ENCODE results near the gene SGCA.

Gene SGCA

GRCh38 chr17:50136096-50136687, 29.6 kb upstream of the SGCA start:
- Histone ChIP-seq H2AFZ (ENCODE audit: low read depth, low read length) (no peak overlapping the region), H3K36me3 (ENCODE audit: insufficient read depth, low read length) (peaks cover 67% of the 10 kb centered on the region), H3K27ac (ENCODE audit: low read length) (no peak overlapping the region), H3K4me1 (ENCODE audit: insufficient read depth, low read length) (peaks cover 13% of the 10 kb centered on the region), H4K20me1 (ENCODE audit: insufficient read depth, low read length) (peaks cover 41% of the 10 kb centered on the region), H3K79me2 (ENCODE audit: insufficient read depth, low read length) (no peaks in the 10 kb centered on the region), H3K4me3 (ENCODE audit: low read depth in 1 of 2, low read length in 2 of 2) (no peak overlapping the region), H3K27me3 (ENCODE audit: insufficient read depth, low read length, poor library complexity) (no peaks in the 10 kb centered on the region), H3K4me2 (ENCODE audit: insufficient read depth, low read length) (no peak overlapping the region), H3K9me3 (ENCODE audit: insufficient read depth, low read length, severe bottlenecking) (no peaks in the 10 kb centered on the region), H3K9ac (ENCODE audit: low read depth, low read length) (no peak overlapping the region)
- ATAC-seq (ENCODE audit: insufficient read depth, low read depth) = no peak
- DNase-seq = no peak
- no peak for TF ChIP-seq CTCF (IDR thresholded peaks at IDR 0.05; ENCODE audit: borderline replicate concordance, extremely low read depth, low read length, poor library complexity, severe bottlenecking)
- no peak for TF ChIP-seq EZH2 (IDR thresholded peaks at IDR 0.05; ENCODE audit: borderline replicate concordance, low read depth, low read length, severe bottlenecking)

GRCh38 chr17:50137042-50137441, 28.8 kb upstream of the SGCA start:
- Histone ChIP-seq H3K9ac (ENCODE audit: low read depth, low read length) (no peak overlapping the region), H3K79me2 (ENCODE audit: insufficient read depth, low read length) (no peaks in the 10 kb centered on the region), H3K4me1 (ENCODE audit: insufficient read depth, low read length) (peaks cover 18% of the 10 kb centered on the region), H3K27ac (ENCODE audit: low read length) (no peak overlapping the region), H2AFZ (ENCODE audit: low read depth, low read length) (no peak overlapping the region), H3K4me2 (ENCODE audit: insufficient read depth, low read length) (no peak overlapping the region), H3K27me3 (ENCODE audit: insufficient read depth, low read length, poor library complexity) (no peaks in the 10 kb centered on the region), H4K20me1 (ENCODE audit: insufficient read depth, low read length) (peaks cover 45% of the 10 kb centered on the region), H3K36me3 (ENCODE audit: insufficient read depth, low read length) (peaks cover 72% of the 10 kb centered on the region), H3K9me3 (ENCODE audit: insufficient read depth, low read length, severe bottlenecking) (no peaks in the 10 kb centered on the region), H3K4me3 (ENCODE audit: low read depth in 1 of 2, low read length in 2 of 2) (no peak overlapping the region)
- ATAC-seq (ENCODE audit: insufficient read depth, low read depth) (no peak), DNase-seq (no peak)
- no peak for TF ChIP-seq EZH2 (IDR thresholded peaks at IDR 0.05; ENCODE audit: borderline replicate concordance, low read depth, low read length, severe bottlenecking)
- no peak for TF ChIP-seq CTCF (IDR thresholded peaks at IDR 0.05; ENCODE audit: borderline replicate concordance, extremely low read depth, low read length, poor library complexity, severe bottlenecking)

- DNase-seq = no peak
- Histone ChIP-seq H4K20me1 (ENCODE audit: insufficient read depth, low read length) (peaks cover 61% of the 10 kb centered on the region), H3K4me1 (ENCODE audit: insufficient read depth, low read length) (peaks cover 20% of the 10 kb centered on the region), H3K4me2 (ENCODE audit: insufficient read depth, low read length) (no peak overlapping the region), H3K27ac (ENCODE audit: low read length) (no peak overlapping the region; the same call in 1 of the 2 replicates), H3K9me3 (ENCODE audit: insufficient read depth, low read length, severe bottlenecking) (no peaks in the 10 kb centered on the region), H3K27me3 (ENCODE audit: insufficient read depth, low read length, poor library complexity) (no peaks in the 10 kb centered on the region), H3K36me3 (ENCODE audit: insufficient read depth, low read length) (peaks cover 93% of the 10 kb centered on the region), H3K79me2 (ENCODE audit: insufficient read depth, low read length) (no peaks in the 10 kb centered on the region), H3K4me3 (ENCODE audit: low read depth in 1 of 2, low read length in 2 of 2) (no peak overlapping the region), H3K9ac (ENCODE audit: low read depth, low read length) (no peak overlapping the region), H2AFZ (ENCODE audit: low read depth, low read length) (no peak overlapping the region)
- no peak for ATAC-seq (ENCODE audit: insufficient read depth, low read depth)
- no peak for TF ChIP-seq EZH2 (IDR thresholded peaks at IDR 0.05; ENCODE audit: borderline replicate concordance, low read depth, low read length, severe bottlenecking)
Observed at GRCh38 chr17:50139185-50139783, 26.5 kb upstream of the SGCA start.
